GM18873 (cell line): Measurements from ENCODE around the gene PRICKLE4.
"Not testable (repeated sequence)": the region's sequence is repeated elsewhere in the genome, so short reads cannot be mapped to it uniquely, and the experiment has no call there.

Experiments used
- ATAC-seq: cut with Tn5 transposase; IDR thresholded peaks from one replicate; pipeline ENCODE4 v1.9.1; 2021; ENCODE audit warnings: mild to moderate bottlenecking, moderate library complexity, moderate number of reproducible peaks; ENCODE audit not compliant: unreplicated experiment, low FRiP score

PRICKLE4 gene

GRCh38 chr6:41743406-41744235, 37.0 kb upstream of the PRICKLE4 start:
- no peak for ATAC-seq

DNA sequence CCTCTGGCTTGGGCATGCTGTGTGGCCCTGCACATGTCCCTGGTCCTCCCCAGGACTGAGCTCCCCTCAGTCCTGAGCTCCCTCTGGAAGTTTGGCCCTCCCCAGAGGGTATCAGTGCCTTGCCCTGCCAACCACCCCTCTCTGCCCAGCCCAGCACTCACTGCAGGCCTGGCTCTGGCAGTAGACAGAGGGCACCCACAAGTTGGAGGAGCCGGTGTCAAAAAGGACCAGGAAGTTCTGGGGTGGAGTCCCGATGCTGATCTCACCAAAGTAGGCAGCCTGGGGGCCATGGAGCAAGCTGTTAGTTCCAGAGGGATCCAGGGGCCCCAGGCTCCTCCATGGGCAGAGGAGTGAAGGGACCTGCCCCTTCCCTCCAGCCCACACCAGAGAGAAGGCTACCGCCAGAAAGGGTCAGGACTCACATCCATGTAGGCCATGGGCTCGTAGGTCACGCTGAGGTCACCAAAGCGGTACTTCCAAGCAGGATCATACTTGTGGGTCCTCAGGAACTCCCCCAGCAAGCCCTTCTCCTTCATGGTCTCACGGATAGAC, 36.3 kb upstream of the PRICKLE4 start:
- no peak for ATAC-seq

DNA sequence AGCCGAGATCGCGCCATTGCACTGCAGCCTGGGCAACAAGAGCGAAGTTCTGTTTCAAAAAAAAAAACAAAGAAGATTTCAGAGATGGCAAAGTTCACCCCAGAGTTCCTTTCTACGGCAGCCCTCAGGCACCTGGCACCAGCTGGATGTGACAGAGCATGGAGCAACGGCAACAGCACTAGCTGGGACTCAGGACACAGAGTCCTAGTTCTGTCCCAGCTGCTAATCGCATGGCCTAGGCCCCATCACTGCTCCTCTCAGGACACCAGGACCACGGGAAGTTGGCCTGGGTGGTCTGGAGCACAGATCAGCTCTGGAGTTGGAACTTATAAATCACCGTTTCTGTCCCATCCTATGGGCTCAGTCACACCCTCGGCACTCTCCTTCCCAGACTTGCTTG, 34.5 kb upstream of the PRICKLE4 start:
- no peak for ATAC-seq

- no peak for ATAC-seq
These were observed 33.1 kb upstream of the PRICKLE4 start, which contains the start of gene PGC for GRCh38 chr6:41747256-41748101. Gene PGC (minus strand): TSS chr6:41747397. CDS start chr6:41747334, 63 bp downstream.

- ATAC-seq, result no peak
These were observed 32.5 kb upstream of the PRICKLE4 start for GRCh38 chr6:41748102-41748477.

GRCh38 chr6:41748542-41748941, 32.0 kb upstream of the PRICKLE4 start:
- ATAC-seq, result no peak

DNA sequence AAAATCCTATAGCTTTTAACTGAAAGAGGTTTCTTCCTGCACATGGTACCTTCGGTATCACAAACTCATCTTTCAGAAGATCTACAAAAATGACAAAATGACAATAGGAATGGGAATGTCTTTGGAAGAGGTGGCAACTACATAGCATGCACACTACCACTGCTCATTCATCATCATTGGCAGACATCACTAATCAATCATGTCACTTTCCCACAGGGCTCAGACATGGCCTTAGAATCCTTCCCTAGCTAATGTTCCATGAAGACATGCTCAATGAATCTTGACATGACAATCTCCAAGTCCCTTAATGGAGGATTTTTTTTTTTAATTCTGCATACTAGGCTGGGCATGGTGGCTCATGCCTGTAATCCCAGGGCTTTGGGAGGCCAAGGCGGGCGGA, 30.2 kb upstream of the PRICKLE4 start:
- no peak for ATAC-seq

GRCh38 chr6:41755895-41756294, 24.7 kb upstream of the PRICKLE4 start:
- ATAC-seq, result no peak

GRCh38 chr6:41756354-41756753, 24.2 kb upstream of the PRICKLE4 start:
- no peak for ATAC-seq

GRCh38 chr6:41757271-41757670, 23.3 kb upstream of the PRICKLE4 start:
- no peak for ATAC-seq

- ATAC-seq, result no peak
These were observed 22.5 kb upstream of the PRICKLE4 start for GRCh38 chr6:41757931-41758640.

GRCh38 chr6:41758641-41759035, 21.9 kb upstream of the PRICKLE4 start:
- ATAC-seq, result no peak

GRCh38 chr6:41759106-41759904, 21.3 kb upstream of the PRICKLE4 start:
- no peak for ATAC-seq

- no peak for ATAC-seq
These were observed 20.5 kb upstream of the PRICKLE4 start for GRCh38 chr6:41759905-41760579.

GRCh38 chr6:41763470-41763869, 17.1 kb upstream of the PRICKLE4 start:
- ATAC-seq, result no peak

GRCh38 chr6:41766043-41766664, 14.4 kb upstream of the PRICKLE4 start:
- ATAC-seq, result not testable (repeated sequence)

DNA sequence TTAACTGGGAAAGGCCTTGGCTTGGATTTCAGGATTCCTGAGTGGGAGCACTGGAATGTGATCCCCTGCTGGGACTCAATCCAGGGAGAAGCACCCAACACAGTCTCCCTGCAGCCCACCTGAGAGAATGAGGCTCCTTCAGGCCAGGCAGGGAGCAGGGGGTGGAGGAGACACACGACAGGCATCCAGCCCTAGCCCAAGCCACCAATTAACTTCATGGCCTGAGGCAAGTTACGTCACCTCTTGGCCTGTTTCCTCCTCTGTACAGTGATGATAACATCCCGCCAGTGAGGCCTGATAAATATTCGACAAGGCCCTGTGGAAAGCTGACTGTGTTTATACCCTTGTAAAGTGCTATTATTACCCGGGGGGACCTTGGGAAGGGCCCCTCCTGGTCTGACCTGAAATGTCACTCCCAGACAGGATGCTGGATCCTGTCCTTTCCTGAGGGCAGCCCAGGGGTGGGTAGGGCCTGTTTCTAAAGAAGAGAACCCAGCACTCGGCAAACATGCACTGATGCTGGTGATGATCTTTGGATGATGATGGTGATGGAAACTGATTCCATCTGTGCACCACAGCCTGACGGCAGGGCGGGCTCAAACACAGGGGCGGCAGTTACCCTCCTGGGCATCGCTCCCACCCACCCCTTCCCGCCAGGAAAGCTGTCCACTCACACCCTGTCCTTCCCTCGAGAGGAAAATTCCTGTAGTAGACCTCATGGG, 13.3 kb upstream of the PRICKLE4 start:
- ATAC-seq, result no peak
